NCI-H345 treated with DMSO at 0.1 percent for 48 hours (cell line): ENCODE data around the gene KRTAP1-3.
"Not testable (repeated sequence)": the region's sequence is repeated elsewhere in the genome, so short reads cannot be mapped to it uniquely, and the experiment has no call there.

Experiments used
- DNase-seq: peaks from one replicate; lab custom pipeline; 2025; ENCODE audit not compliant: unreplicated experiment; lab: John Stamatoyannopoulos, UW

Gene KRTAP1-3

DNA sequence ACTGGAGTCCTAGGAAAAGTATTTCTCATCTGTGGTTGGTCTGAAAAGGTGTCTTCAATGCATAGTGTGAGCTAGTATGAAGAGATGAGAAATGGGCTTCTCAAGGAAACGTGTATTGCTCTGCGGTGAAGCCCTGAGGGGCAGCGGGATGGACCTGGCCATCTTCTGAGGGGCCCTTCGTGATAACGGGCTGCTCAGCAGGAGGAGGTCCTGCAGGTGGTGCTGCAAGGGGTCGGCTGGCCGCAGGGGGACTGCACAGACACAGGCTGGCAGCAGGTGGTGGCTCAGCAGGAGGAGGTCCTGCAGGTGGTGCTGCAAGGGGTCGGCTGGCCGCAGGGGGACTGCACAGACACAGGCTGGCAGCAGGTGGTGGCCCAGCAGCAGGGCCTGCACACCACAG lies 19.9 kb upstream of the KRTAP1-3 start:
- not testable (repeated sequence) for DNase-seq

DNA sequence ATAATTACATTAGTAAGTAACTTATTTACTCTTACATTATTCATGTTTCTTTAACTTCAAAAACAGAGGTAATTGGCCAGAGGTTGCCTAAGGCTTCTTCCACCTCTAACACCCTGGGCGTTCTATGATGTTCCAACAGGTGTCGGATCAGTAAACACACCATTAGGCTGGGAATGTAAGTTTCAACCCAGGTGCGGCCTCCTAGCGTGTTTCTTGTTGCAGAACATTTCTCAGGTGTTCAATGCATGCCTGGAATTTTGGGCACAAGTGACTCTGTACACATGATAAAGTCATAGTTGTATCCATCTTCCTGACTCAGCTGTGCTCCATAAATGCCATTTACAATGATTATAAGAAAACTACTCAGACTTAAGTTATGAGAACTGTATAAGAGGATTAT lies 19.4 kb upstream of the KRTAP1-3 start:
- DNase-seq = no peak

DNA sequence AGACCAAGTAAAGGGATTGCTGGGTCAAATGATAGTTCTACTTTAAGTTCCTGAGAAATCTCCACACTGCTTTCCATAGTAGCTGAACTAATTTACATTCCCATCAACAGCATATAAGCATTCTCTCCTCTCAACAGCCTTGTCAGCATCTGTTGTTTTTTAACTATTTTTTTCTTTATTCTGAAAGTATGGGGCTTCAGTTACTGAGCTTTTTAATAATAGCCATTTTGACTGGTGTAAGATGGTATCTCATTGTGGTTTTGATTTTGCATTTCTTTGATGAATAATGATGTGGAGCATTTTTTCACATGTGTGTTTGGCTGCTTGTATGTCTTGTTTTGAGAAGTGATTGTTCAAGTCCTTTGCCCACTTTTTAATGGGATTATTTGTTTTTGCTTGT lies 17.9 kb upstream of the KRTAP1-3 start:
- no peak for DNase-seq

DNA sequence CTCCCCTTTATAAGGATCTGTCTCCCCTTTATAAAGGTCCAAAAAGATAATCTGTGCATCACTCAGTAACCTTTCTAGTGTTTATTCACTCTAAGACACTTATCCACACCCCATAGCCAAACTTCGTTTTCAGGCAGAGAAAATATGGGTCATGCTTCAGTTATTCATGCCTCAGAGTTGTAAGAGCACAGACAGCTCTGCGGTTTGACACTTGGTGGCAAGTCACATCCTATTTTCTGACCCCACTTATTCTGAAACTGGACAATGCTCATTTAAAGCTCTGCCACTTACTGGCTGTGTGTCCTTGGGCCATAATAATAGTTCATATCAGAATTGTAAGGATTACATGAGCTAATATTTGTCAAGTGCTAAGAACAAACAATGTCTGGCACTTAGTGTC lies 14.4 kb upstream of the KRTAP1-3 start:
- no peak for DNase-seq

DNA sequence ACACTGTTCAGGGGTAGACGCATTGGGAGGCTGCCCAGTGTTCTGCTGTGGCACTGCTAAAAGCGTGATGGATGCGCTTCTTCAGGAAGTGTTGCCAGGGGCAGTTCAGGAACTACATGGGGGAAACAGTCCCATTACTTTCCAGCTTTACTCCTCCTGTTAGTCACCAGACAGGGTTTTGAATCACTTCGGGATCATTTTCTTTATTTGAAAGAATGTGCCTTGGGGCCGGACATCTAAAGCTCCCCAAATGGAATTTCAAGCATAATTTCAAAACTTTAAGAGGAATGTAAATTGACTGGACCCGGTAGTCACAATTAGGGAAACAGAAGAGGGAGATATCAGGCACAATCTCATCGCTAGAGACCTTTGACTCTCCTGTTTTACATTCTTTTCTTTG lies 13.8 kb upstream of the KRTAP1-3 start:
- no peak for DNase-seq

DNA sequence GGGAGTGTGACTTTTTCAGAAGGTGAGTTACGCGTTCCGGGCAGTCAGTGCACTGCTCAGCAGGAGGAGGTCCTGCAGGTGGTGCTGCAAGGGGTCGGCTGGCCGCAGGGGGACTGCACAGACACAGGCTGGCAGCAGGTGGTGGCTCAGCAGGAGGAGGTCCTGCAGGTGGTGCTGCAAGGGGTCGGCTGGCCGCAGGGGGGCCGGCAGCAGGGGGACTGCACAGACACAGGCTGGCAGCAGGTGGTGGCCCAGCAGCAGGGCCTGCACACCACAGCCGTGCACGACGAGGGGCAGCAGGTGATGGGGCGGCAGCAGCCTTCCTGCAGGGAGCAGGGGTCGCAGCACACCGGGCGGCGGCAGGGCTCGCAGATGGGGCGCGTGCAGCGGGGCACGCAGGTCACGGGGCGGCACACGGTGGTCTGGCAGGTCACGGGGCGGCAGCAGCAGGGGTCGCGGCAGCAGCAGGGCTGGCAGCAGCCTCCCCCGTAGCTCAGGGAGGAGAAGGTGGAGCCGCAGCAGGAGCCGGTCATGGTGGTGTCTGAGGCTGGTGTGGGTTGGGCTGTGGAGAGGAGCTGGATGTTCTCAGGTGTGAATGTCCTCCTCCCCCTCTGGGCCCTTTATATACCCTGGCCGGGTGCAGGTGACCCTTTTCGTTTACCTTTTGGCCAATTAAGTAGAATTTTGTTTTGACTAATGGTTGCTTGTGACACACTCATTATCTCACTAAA lies 12.2 kb upstream of the KRTAP1-3 start, which contains the start of gene KRTAP2-1:
Gene KRTAP2-1 (minus strand): TSS at position 582 of the 731 bp plus-strand sequence. CDS start 49 bp downstream, at position 533.
- not testable (repeated sequence) for DNase-seq

DNA sequence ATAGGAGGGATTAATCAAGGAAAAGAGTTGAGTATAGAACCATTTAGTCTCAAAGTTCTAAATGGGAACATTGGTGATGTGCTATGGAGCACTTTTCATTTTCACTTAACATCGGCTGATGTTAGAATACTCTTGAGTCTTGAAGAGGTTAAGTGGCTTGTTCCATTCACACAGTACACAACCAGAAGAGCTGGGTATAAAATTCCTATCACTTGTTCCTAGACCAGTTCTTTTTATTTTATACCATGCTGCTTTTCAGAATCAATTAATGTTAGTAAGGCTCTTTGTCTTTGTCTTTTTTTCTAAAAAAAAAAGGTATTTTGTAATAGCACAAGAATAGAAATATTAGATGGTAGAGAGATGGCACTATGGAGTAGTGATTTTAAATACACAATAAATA lies 8.3 kb upstream of the KRTAP1-3 start:
- no peak for DNase-seq

DNA sequence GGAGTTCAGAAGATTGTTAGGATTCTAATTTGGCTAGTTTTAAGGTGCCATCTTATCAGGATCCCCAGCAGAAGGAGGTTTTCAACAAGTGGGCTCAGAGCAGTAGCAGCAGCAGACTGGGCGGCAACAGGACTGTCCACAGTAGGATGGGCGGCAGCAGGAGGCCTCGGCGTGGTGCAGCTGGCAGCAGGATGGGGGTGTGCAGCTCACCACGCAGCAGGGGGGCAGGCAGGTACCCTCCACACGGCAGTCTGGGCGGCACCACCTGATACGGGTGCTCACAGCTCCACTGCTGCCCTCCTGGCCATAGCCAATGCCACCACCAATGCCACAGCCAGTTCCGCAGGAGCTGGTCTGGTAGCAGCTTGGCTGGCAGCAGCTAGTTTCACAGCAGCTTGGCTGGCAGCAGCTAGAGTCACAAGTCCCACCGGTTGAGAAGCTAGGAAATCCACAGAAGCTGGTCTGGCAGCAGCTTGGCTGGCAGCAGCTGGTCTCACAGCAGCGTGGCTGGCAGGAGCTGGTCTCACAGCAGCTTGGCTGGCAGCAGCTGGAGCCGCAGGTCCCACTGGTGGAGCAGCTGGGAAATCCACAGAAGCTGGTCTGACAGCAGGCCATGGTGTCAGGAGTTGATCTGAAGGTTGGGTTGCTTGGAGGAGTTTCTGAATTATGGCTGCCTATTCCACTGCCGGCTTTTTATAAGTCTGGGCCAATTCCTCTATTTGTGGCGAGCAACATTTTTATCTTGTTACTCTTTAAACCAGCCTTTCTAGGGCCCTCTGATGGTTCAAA lies 6.3 kb upstream of the KRTAP1-3 start, which contains the start of gene KRTAP1-1:
Gene KRTAP1-1 (minus strand): TSS at position 668 of the 789 bp plus-strand sequence. CDS start 53 bp downstream, at position 615.
- DNase-seq = not testable (repeated sequence)

DNA sequence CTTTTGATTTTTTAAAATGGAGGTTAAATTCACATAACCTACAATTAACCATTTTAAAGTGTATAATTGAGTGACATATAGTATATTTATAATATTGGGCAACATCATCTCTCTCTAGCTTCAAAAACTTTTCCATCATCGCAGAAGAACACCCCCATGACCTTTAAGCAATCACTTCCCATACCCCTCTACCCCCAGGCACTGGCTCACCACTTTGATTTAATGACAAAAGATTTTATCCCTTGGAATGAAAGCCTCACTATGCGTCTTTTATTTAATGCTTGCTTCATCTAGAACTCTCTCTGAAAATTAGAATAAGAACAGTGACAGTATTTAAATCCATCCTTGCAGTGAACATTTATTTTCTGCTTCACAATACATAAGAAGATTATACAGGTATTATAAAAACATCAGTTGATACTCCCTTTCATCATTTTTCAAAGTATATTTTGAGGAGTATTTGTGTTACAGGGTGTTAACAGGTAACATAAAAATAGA lies 3.2 kb upstream of the KRTAP1-3 start:
- DNase-seq = no peak

DNA sequence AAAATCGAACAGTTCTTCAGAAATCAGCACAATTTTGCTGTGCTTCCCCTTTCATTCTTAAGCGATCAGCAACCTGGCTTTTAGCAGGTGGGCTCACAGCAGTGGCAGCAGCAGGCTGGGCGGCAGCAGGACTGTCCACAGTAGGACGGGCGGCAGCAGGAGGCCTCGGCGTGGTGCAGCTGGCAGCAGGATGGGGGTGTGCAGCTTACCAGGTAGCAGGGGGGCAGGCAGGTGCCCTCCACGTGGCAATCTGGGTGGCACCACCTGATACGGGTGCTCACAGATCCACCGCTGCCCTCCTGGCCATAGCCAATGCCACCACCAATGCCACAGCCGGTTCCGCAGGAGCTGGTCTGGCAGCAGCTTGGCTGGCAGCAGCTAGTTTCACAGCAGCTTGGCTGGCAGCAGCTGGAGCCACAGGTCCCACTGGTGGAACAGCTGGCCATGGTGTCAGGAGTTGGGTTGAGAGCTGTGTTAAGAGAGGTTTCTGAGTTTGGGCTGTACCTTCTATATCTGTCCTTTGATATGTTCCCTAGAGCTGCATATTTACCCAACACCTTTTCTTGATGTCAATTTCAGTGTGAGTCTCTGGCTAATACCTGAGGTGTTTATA lies 4.9 kb downstream of the KRTAP1-3 start, which contains the start of gene KRTAP1-4:
Gene KRTAP1-4 (minus strand): TSS at position 563 of the 613 bp plus-strand sequence. CDS start 117 bp downstream, at position 446.
- DNase-seq = no peak

DNA sequence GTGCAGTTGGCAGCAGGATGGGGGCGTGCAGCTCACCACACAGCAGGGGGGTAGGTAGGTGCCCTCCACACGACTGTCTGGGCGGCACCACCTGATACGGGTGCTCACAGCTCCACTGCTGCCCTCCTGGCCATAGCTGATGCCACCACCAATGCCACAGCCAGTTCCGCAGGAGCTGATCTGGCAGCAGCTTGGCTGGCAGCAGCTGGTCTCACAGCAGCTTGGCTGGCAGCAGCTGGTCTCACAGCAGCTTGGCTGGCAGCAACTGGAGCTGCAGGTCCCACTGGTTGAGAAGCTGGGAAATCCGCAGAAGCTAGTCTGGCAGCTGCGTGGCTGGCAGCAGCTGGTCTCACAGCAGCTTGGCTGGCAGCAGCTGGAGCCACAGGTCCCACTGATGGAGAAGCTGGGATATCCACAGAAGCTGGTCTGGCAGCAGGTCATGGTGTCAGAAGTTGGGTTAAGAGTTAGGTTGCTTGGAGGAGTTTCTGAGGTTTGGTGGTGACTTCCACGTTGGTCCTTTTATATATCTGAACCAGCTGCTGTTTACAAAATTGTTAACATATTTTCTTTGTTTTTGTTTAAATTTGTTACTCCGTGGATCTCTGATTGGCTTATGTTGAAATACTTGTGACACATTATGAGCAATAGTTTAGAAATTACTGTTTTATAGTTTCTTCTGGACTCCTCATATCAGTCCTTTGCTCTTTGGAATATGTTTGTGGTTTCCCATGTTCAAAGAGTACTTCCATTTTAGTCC lies 7.8 kb downstream of the KRTAP1-3 start, which contains the start of gene KRTAP1-5:
Gene KRTAP1-5 (minus strand): TSS at position 494 of the 757 bp plus-strand sequence. CDS start 53 bp downstream, at position 441.
- no peak for DNase-seq

DNA sequence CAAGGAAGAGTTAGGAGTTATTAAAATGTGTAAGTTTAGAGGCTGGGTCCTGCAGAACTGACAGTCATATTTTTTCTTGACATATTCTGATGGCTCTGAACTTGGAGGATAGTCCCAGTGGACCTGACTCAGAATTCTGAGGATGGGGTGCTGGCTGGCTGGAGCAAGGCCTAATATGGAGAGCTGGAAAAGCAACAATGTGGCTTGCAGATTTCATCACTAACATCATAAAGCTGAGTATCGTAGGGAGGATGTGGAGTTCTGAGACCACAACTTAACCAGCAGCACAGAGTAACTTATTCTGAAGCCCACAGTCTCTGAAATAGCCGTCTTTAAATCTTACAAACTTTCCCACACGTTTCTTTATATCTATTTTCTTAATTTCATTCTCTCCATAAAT lies 10.0 kb downstream of the KRTAP1-3 start:
- no peak for DNase-seq

DNA sequence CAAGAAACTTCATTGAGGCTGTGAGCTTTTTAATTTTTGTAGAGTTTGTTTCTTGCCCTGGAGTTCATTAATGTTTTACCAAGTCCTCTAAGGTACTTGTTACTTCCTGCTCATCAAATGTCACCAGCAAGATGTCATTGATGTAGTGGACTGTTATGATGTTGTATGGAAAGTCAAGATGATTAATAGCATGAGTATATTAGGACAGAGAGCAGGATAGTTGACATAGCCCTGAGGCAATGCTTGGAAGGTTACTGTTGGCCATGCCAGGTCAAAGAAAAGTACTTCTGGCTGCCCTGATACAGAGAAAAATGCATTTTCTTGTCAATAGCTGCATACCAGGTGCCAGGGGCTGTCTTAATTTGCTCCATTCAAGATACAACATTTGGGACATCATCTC lies 14.3 kb downstream of the KRTAP1-3 start:
- no peak for DNase-seq

DNA sequence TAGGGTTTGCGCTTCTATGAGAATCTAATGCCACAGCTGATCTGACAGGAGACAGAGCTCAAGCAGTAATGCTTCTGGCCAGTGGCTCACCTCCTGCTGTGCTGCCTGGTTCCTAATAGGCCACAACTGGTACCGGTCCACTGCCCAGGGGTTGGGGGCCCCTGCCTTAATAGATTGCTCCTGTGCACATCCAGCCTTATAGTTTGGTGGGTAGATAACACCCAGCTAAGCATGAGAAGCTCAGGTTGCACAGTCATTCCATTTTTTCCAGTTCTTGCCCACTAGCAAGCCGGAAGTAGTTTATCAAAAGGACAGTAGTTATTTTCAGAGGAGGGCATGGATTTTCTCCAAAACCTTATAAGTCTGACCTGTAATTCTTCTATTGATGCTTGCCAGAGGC lies 15.3 kb downstream of the KRTAP1-3 start:
- no peak for DNase-seq

DNA sequence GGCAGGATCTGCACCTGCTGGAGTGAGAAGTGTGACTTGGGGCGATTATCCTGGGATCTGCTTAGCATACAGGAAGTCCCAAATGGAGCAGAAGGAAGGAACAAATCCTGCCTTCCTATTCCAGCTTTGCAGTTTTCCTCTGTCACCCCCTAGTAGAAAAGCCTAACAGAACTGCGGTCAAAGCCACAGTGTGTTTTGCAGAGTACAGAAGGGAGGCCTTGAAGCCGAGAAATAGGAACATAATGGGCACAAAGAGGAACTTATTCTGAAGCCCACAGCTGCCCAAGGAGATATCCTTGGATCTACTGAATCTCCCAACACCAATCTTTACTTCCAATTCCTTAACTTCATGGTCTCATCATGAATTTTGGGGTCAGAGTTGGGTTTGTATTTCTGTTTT lies 16.1 kb downstream of the KRTAP1-3 start:
- no peak for DNase-seq

DNA sequence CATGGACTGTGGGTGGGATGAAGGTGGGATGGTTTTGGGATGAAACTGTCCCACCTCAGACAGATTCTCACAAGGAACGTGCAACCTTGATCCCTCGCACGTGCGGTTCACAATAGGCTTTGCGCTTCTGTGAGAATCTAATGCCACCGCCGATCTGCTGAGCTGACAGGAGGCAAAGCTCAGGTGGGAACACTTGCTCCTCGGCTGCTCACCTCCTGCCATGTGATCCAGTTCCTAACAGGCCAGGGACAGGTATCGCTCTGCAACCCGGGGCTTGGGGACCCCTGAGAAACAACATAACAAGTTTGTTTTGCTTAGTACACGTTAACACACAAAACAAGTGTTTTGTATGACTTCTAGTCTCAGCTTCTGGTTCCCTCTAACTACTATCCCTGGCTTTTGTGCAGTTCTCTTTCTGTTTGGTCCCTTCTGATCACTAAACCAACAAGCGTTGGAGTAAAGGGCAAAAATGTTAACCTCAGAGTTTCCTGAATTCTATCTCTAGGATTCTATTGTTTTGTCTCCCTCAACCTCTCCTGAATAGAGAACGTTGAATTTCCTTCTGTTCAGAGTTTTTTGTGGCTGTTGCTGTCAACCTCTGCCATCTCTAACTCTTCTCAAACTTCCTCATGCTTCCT lies 18.0 kb downstream of the KRTAP1-3 start:
- no peak for DNase-seq

DNA sequence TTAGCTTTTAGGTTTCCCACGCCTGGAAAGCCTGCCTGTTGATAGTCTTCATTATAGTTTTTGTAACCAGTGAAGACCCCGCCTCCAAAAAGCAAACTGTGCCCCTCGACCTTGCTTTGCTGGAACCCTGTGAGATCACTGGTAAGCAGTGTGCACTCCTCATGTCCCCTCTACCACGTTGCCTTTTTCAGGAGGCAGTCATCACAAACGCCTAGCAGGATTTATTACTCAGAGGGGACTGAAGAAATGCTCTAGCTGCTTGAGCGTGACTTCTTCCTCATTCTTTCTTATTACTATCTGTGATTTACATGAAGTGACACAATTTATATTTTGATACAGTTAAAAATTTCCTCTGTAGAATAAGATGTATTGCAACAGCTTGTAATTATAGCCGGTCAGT lies 19.2 kb downstream of the KRTAP1-3 start:
- no peak for DNase-seq

DNA sequence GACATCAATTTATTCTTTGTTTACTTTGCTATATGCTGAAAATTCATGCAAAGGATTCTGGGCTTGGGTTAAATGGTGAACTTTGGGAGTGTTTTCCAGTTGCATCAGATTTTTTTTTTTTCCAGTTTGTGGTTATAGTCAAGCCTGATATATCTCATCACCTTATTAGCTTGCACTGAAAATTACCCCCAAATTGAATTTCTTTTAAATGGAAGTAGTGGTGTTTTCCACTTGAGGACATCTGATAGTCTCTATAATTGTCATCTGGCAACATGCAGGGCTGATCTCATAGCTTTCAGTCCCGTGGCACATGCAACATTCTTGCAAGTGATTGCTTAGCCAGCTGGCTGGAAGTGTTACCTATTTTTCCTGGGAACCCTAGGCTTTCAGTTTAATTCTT lies 21.1 kb downstream of the KRTAP1-3 start:
- DNase-seq = no peak

DNA sequence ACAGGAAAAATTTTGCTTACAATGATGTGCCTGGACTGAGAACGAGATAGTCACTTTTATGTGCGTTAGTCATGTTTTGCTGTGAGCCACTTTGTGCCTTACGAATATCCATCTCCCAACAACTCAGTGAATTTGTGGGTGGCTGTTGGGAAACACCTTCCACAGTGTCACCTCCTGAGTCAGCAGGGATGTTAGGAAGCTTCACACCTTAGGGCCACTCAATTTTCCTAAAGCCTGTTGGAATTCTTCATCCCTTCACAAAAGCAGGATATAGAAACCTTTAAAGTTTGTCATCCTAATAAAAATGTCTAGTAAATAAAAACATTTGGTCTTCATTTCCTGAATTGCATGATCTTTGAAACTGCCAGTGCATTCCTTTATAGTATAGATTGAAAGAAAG lies 21.5 kb downstream of the KRTAP1-3 start:
- DNase-seq = no peak
